Stomach (tissue), 9 donors: Measurements from ENCODE around the gene FGF8. TPM values are rescaled to one million over a fixed set of nuclear protein-coding genes. Genes with fewer than 3 reads are reported as not detected.

Experiments
- DNase-seq, 2 donors: peaks; one replicate each; pipeline versions ENCODE4 v3.0.0 to v3.0.0-alpha.2; 2013 to 2019
- H3K27ac ChIP-seq, 5 donors: fragments of 200-600 bp in 4 of 5; sonication (generic) in 4 of 5; one replicate each; pipeline ENCODE4 v1.5.1; 2013 to 2019; ENCODE audit warnings: mild to moderate bottlenecking in 1 of 5, moderate library complexity in 1 of 5
- H3K27me3 ChIP-seq, 3 donors: fragments of 200-600 bp; sonication (generic); one replicate each; pipeline ENCODE4 v1.5.1; 2017 to 2019; ENCODE audit warnings: mixed run types in 1 of 3
- H3K36me3 ChIP-seq, 4 donors: fragments of 200-600 bp; sonication (generic); 1 replicate in 3 of 4; 2 replicates in 1 of 4; pipeline ENCODE4 v1.5.1; 2016 to 2019
- H3K4me1 ChIP-seq, 4 donors: fragments of 200-600 bp; sonication (generic); one replicate each; pipeline ENCODE4 v1.5.1; 2016 to 2019
- H3K4me3 ChIP-seq, 4 donors: fragments of 200-600 bp; sonication (generic) in 3 of 4; one replicate each; pipeline ENCODE4 v1.5.1; 2016 to 2019; ENCODE audit warnings: mild to moderate bottlenecking in 1 of 4
- H3K9me3 ChIP-seq, 4 donors: fragments of 200-600 bp; sonication (generic); one replicate each; pipeline ENCODE4 v1.5.1; 2016 to 2019
- CTCF ChIP-seq, 7 experiments: fragments of 450-650 bp in 4 of 7; fragments of 200-600 bp in 3 of 7; sonication (generic) in 3 of 7; IDR thresholded peaks; one replicate each; pipeline ENCODE4 v1.5.1; 2016 to 2019; ENCODE audit warnings: antibody characterized with exemption in 7 of 7, control low read depth in 2 of 7, mild to moderate bottlenecking in 1 of 7
- EP300 ChIP-seq: sonication (generic); formaldehyde crosslinking; IDR thresholded peaks from one replicate; pipeline ENCODE4 v1.6.1; 2017; ENCODE audit warnings: antibody characterized with exemption
- POLR2A ChIP-seq, 4 donors: fragments of 450-650 bp; IDR thresholded peaks; one replicate each; pipeline ENCODE4 v1.6.1; 2016; ENCODE audit warnings: antibody characterized with exemption in 4 of 4, control low read depth in 2 of 4, mild to moderate bottlenecking in 1 of 4, moderate library complexity in 1 of 4
- POLR2AphosphoS5 ChIP-seq, 3 donors: sonication (generic); formaldehyde crosslinking; IDR thresholded peaks; one replicate each; pipeline ENCODE4 v1.6.1; 2016; ENCODE audit warnings: antibody characterized with exemption in 3 of 3
- WGBS, 5 donors: extraction: QIAGEN DNeasy Blood & Tissue Kit in 3 of 5; methylation state at CpG; one replicate each; pipeline versions ENCODE4 v1.1.5 to v1.1.7; 2013 to 2018; 5-methylcytosine and 5-hydroxymethylcytosine counted together
- intact Hi-C: fragments of 100-400 bp; cut with DNase I; formaldehyde crosslinking; loops from one replicate; pipeline ENCODE4 v1.15.1; 2023; ENCODE audit warnings: low total_unique reads
- polyA plus RNA-seq, 3 donors: library from polyadenylated mRNA; stranded (reverse); fragments of 200-250 nt; gene quantifications; one replicate each; pipeline ENCODE4 v1.2.3, GENCODE V29; 2013
- total RNA-seq, 5 donors: library from RNA; depleted of rRNA; stranded (reverse); fragments of >200 nt; gene quantifications; one replicate each; pipeline versions ENCODE4 v1.1.0 to v1.2.3, GENCODE V29; 2014 to 2016
- donor health status: healthy with polysubstance abuse.
- donor health status: Bipolar disorder and iron deficiency.
- donor health status: healthy.

The FGF8 gene
- total and polyA plus RNA-seq, 8 donors: not detected

- peaks cover 24 to 59% (median 51%) of the 10 kb centered on the region in 3 donors for H3K27me3 ChIP-seq
- 4 to 16% (median 6%) methylated on average over 24 to 58 of the region's 58 CpGs for WGBS, 5 donors
- H3K4me1 ChIP-seq: peaks cover 55 to 87% (median 78%) of the 10 kb centered on the region in 4 donors
- H3K27ac ChIP-seq: no peak overlapping the region
- no peaks in the 10 kb centered on the region for H3K9me3 ChIP-seq
- peaks cover 0 to under 1% (median 0%) of the 10 kb centered on the region in 4 donors for H3K36me3 ChIP-seq
- intact Hi-C loops: no loop called here
- DNase-seq: peak; percentile 68 to 85
- TF ChIP-seq EP300 (no peak), POLR2AphosphoS5 (IDR thresholded peaks at IDR 0.05) (no peak), POLR2A (IDR thresholded peaks at IDR 0.05) (no peak), CTCF (IDR thresholded peaks at IDR 0.05) (no peak)
- peak overlapping the region; percentile 43 to 57 (median 46) for H3K4me3 ChIP-seq
Measured at GRCh38 chr10:101778781-101779543, 3.0 kb upstream of the FGF8 start.

- Histone ChIP-seq H3K4me1 (peaks cover 50 to 84% (median 75%) of the 10 kb centered on the region in 4 donors), H3K4me3 (peak overlapping the region in 2 of 4 donors; percentile 48 to 57), H3K27ac (no peak overlapping the region), H3K27me3 (peaks cover 28 to 66% (median 58%) of the 10 kb centered on the region in 3 donors), H3K9me3 (no peaks in the 10 kb centered on the region), H3K36me3 (no peaks in the 10 kb centered on the region)
- TF ChIP-seq CTCF (IDR thresholded peaks at IDR 0.05) (no peak), POLR2AphosphoS5 (IDR thresholded peaks at IDR 0.05) (no peak), POLR2A (IDR thresholded peaks at IDR 0.05) (no peak), EP300 (no peak)
- WGBS, 5 donors: 39 to 62% (median 43%) methylated on average over 10 to 12 of the region's 12 CpGs
- peak in 1 of 2 donors; percentile 23 for DNase-seq
- intact Hi-C loops: no loop called here
Measured at GRCh38 chr10:101778151-101778780, 2.4 kb upstream of the FGF8 start.

GRCh38 chr10:101777619-101778145 is 1.8 kb upstream of the FGF8 start:
- H3K9me3 ChIP-seq: no peaks in the 10 kb centered on the region
- intact Hi-C loops: no loop called here
- no peaks in the 10 kb centered on the region for H3K36me3 ChIP-seq
- H3K4me3 ChIP-seq: no peak overlapping the region
- peaks cover 34 to 71% (median 64%) of the 10 kb centered on the region in 3 donors for H3K27me3 ChIP-seq
- TF ChIP-seq EP300: no peak
- no peak for TF ChIP-seq CTCF (IDR thresholded peaks at IDR 0.05)
- no peak for TF ChIP-seq POLR2A (IDR thresholded peaks at IDR 0.05)
- no peak for TF ChIP-seq POLR2AphosphoS5 (IDR thresholded peaks at IDR 0.05)
- no peak overlapping the region for H3K27ac ChIP-seq
- peaks cover 49 to 82% (median 72%) of the 10 kb centered on the region in 4 donors for H3K4me1 ChIP-seq
- peak; percentile 16 to 25 for DNase-seq
- WGBS, 5 donors: 85 to 90% (median 88%) methylated on average over 3 of the region's 3 CpGs

GRCh38 chr10:101776161-101776817 is 375 bp upstream of the FGF8 start:
- TF ChIP-seq EP300: no peak
- Histone ChIP-seq H3K27me3 (peaks cover 36 to 85% (median 78%) of the 10 kb centered on the region in 3 donors), H3K27ac (no peak overlapping the region), H3K4me3 (peak overlapping the region in 3 of 4 donors; percentile 35 to 41 (median 36)), H3K36me3 (no peaks in the 10 kb centered on the region), H3K4me1 (peaks cover 39 to 68% (median 58%) of the 10 kb centered on the region in 4 donors), H3K9me3 (no peaks in the 10 kb centered on the region)
- peak; percentile 21 to 23 for DNase-seq
- intact Hi-C loops: no loop called here
- WGBS, 5 donors: 5 to 18% (median 16%) methylated on average over 19 to 61 of the region's 74 CpGs
